GM19455 (cell line): Measurements from ENCODE around the gene B3GNT4.
"Not testable (repeated sequence)": the region's sequence is repeated elsewhere in the genome, so short reads cannot be mapped to it uniquely, and the experiment has no call there.

Experiments
- ATAC-seq: cut with Tn5 transposase; IDR thresholded peaks from one replicate; pipeline ENCODE4 v1.9.1; 2021; ENCODE audit not compliant: unreplicated experiment

B3GNT4 gene

DNA sequence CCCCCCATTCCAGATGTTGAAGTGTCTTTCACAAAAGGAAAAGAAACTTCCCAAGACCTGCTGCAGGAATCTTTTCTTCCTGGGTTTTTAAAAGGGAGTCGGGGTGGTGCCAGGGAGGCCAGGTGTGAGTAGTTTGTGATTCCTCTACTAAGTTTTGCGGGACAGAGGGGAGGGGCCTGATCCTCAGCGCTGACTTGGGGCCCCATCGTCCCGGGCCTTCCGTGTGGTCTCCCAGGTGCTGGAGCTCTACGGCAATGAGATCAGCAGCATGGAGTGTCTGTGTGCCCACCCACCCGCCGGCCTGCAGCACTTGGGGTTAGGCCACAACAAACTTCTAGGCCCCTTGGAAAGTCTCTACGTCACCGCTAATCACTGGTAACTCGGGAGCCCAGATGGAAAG lies 16.0 kb upstream of the B3GNT4 start:
- ATAC-seq, result no peak

DNA sequence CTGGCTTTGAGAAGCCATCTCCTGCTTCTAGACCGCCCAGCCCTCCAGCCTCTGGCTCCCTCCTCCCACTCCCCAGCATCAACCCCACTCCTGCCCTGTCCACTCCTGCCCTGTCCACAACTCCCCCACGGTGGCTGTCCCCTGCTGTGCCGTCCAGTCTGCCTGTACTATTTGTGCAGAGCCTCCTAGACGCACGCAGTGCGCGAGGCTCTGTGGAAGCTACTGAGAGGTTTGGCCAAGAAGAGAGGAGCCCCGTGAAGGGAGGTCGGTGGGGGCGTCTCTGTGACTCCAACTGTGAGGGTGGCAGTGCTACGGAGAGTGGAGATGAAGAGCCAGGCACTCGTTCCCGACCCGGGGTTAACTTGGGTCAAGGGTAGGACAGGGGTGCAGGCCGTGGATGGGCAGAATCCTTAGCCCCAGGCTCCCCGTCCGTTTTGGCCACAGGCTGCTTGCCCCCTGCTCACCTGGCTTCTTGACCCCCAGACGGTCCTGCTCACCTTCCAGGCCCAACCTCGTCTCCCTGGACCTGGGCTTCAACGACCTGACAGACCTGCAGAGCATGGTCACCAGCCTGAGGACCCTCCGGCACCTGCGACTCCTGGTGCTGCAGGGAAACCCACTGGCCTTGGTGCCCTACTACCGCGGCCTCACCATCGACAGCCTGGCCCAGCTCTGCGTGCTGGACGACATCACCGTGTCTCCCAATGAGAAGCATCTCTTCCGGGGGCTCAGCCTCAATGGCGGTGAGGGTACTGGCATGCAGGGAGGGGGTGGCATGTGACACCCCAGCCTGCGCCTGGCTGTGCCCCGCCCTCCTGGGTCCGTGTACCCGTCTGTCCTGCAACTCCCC lies 13.7 kb upstream of the B3GNT4 start:
- ATAC-seq, result no peak

DNA sequence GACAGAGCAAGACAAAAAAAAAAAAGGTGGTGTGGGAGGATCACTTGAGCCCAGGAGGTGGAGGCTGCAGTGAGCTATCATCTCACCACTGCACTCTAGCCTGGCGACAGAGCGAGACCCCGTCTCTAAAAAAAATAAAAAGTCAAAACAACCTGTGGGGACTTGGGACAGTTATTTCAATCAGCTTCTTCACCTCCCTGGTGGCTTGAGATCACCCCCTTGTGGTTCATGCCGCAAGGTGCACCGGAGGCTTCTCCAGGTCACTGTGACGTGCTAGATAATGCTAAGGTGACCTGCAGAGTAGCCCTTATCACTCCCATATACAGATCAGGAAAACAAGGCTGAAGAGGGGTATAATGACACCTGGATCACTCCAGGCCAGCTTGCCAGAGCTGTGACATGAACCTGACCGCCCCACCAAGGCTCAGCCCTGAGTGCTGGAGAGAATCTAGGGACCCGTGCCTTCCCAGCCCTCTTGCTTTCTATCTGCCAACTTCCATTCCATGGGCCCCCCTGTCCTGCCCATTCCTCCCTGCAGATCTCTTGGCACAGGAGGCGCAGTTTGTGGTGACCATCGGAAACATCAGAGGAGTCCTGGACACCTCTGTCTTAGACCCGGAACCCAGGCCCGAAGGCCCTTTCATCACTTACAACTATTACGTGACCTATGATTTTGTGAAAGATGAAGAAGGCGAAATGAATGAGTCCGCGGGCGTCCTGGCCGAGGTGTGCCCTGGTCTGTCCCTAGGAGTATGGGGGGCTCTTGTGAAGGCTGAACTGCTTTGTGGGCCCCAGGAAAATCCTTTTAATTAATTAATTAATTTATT lies 12.5 kb upstream of the B3GNT4 start:
- no peak for ATAC-seq

DNA sequence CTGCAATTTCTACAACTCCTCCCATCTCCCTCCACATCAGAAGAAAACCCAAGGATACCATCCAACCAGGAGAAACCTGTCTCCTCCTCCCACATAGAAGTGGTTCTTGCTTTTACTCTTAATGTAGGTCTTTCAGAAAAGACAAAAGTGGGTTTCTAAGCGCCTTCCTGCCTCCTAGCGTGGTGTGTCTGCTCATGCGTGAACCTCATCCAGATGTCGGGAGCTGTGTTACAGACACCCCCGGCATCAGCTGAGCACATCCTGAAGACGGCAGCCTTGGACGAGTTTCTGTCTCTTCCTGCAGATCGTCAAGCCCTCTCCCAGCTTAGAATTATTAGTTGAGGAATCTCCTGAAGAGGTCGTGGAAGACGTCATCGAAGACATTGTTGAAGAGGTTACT lies 11.1 kb upstream of the B3GNT4 start:
- ATAC-seq, result no peak

DNA sequence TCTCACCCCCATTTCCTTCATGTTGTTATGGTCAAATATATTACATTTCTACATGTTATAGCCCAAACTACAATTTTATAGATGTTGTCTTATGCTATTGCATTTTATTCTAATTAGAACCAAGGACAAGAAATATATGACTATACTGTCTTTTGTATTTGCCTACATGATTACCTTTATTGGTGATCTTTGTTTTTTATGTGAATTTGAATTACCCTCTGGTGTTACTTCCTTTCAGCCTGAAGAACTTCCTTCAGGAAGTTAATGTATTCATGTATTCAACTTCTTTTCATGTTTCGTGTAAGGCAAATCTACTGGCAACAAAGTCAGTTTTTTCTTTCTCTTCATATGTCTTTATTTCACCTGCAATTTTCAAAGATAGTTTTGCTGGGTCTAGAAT lies 8.7 kb upstream of the B3GNT4 start:
- no peak for ATAC-seq

DNA sequence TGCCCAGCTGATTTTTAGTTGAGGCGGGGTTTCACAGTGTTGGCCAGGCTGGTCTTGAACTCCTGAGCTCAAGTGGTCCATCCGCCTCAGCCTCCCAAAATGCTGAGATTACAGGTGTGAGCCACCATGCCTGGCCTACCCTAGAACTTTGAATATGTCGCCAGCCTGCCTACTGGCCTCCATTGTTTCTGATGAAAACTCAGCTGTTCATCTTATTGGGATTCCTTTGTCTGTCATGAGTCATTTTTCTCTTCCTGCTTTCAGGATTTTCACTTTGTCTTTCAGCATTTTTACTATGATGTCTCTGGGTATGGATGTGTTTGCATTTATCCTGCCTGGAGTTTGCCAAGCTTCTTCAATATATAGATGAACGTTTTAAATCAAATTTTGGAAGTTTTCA lies 8.1 kb upstream of the B3GNT4 start:
- no peak for ATAC-seq

DNA sequence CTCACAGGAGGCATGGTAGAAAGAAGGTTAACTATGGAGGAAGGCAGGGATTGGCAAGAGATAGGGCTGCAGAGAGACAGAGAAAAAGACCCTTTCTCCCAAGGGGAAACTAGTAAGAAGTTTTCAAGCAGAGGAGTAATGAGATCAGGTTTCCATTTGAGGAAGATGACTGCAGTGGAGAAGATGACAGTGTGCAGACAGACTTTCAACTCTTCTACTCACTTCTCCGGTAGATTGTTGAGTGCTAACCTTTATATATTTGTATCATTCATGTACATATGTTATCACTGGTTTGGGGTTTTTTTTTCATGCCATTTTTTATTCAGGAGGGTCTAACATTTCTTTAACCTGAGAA lies 5.9 kb upstream of the B3GNT4 start:
- no peak for ATAC-seq

DNA sequence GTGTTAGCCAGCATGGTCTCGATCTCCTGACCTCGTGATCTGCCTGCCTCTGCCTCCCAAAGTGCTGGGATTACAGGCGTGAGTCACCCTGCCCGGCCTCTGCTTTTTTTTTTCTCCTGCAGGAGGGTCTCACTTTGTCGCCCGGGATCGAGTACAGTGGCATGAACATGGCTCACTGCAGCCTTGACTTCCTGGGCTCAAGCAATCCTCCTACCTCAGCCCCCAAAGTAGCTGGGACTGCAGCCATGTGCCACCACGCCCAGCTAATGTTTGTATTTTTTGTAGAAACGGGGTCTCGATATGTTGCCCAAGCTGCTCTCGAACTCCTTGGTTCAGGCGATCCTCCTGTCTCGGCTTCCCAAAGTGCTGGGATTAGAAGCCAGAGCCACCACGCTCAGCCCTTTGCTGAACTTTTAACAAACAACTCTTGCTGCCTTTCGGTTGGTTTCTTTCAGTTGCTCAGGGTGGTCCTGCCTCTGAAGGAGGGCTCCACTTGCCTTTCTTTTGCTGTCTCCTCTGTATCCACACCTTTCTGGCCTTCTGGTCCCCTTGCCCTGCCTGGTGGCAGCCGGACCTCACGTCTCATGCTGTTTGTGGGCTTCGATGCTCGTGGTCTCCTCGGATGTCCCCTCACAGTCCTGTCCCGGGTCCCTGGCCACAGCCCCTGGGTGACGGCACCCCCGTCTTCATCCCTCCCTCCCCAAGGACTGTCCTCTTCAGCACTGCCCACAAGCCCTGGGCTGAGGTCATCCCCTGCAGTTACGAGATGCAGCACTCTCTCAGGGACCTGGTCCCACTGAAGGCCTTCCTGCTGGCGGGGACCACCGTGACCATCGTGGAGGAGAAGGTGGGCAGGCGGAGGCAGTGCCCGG lies 3.8 kb upstream of the B3GNT4 start:
- ATAC-seq, result no peak

DNA sequence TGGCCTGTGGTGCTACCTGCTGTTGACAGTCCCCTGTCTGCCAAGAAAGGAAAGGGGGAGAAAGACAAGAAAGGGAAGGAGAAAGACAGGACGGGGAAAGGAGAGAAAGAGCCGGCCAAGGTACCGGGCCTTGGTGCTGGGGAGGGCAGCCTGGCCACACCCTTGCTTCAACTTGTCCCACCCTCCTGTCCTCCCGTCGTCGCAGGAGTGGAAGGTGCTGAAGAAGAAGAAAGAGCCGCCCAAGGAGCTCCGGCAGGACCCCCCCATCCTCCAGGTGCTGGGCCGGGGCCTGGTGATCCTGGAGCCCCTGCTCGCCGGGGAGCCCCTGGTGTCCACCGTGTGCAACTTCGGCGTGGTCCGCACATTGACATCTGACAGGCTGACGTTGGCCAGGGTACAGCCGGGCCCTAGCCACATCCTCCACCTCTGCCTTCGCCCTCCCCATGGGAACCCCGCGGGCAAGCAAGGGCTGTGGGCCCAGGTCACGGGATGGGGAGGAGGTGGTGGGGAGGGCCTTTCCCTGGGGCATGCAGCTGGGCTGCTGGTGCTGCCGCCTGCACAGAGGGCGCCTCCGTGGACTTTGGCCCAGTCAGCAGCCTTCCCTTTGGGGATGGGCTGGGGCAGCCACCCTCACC lies 2.9 kb upstream of the B3GNT4 start:
- ATAC-seq, result no peak

DNA sequence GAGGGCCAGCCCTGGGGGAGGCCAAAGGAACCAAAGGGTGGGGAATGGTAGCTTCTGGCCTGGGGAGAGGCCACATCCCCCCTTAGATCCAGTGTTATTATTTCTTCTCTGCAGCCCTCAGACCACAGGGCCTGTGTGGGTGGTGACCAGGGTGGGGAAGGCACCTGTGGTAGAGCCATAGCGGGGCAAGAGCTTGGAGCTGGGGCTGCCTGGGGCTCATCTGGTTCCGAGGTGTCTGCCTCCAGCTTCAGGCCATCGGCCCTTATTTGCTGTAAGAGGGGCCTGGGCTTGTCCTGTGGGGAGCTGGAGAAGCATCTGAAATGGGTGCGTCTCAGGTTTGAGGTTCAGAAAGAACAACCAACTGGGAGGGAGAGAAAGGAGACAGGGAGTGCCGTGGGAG lies 2.1 kb upstream of the B3GNT4 start:
- no peak for ATAC-seq

DNA sequence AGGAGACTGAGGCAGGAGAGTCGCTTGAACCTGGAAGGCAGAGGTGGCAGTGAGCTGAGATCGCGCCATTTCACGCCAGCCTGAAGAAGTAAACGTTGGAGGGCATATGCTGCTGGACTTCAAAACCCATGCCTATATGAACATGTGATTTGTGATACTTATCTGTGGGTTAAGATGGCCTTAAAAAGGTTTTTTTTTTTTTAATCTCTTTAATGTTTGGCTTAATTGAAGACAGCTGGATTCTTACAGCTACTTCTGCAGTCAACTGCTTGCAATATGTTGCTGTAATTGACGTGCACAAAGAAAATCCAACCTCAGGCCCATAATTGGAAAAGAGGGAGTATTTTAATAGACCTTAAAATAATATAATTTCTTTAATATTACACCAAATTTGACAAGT lies 1.5 kb upstream of the B3GNT4 start:
- ATAC-seq, result no peak

DNA sequence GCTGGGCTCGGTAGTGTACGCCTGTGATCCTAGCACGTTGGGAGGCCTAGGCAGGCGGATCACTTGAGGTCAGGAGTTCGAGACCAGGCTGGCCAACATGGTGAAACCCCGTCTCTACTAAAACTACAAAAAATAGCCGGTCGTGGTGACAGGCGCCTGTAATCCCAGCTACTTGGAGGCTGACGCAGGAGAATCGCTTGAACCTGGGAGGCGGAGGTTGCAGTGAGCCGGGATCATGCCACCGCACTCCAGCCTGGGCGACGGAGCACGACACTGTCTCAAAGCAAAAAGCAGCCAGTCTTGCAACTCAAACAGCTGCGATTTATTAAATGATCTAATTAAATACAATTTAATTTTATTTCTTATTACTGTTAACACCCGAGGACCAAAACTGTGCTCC lies 698 bp upstream of the B3GNT4 start:
- not testable (repeated sequence) for ATAC-seq

DNA sequence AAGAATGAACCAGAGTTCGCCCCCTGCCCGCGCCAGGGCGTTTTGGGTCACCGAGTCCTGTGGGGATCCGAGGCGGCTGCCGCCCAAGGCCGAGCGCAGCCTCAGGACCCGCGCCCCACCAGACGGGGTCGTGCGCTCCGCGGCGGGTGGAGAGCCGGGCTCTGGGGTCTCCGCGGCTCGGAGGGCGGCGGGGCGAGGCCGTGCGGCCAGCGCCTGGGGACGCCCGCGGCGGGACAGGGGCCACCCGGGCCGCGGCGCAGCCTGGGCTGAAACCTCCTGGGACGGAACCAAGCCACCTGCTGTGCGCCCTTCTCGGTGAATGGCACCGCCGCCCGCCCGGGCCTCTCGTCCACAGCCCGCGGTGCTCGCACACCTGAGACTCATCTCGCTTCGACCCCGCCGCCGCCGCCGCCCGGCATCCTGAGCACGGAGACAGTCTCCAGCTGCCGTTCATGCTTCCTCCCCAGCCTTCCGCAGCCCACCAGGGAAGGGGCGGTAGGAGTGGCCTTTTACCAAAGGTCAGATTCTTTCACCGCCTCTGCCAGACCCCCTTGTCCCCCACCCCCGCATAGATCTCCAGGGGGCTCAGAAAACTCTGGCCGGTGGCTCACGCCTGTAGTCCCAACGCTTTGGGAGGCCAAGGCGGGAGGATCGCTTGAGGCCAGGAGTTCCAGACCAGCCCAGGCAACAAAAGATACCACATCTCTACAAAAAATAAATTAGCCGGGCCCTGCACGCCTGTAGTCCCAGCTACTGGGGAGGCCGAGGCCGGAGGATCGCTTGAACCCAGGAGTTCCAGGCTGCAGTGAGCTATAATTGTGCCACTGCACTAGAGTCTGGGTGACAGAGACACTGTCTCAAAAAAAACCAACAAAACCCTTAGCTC lies 901 bp downstream of the B3GNT4 start:
- no peak for ATAC-seq

DNA sequence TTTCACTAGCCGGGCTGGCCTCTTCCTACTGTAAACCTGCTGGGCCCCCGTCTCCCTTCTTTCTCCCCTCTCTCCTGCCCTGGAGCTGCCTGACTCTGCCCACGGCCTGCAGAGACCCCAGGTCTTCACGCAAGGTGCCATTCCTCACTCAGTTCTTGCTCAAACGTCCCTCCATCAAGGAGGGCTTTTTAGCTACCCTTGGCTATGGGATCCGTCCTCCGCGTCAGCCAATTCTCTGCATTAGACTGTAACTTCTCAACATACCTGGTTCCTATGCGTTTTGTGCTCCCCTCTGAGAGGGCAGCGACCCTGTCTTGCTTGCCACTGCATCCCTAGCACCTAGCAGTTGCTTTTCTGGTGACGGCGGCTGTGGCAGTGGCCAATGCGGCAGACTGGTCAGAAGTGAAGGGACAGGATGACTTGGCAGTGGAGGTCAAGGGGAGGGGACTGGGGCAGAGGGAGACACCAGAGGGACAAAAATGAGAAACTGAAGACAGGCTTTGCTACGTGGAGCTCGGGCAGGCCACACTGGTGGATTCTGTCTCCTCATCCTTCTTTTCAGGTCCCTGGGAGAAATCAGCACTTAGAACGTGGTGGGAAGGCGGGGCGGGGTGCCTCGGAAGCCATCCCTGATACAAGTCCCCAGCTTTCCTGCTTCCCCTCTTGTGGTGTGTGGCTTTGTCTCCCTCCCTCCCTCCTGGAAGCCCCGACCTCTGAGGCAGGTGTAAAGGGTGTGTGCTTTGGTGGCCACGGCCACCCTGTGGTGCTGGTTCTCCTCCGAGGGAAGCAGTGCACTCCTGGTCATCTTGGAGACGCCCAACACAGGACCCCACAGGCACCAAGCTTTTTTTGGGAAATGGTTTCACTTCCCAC lies 1.8 kb downstream of the B3GNT4 start:
- ATAC-seq, result no peak

DNA sequence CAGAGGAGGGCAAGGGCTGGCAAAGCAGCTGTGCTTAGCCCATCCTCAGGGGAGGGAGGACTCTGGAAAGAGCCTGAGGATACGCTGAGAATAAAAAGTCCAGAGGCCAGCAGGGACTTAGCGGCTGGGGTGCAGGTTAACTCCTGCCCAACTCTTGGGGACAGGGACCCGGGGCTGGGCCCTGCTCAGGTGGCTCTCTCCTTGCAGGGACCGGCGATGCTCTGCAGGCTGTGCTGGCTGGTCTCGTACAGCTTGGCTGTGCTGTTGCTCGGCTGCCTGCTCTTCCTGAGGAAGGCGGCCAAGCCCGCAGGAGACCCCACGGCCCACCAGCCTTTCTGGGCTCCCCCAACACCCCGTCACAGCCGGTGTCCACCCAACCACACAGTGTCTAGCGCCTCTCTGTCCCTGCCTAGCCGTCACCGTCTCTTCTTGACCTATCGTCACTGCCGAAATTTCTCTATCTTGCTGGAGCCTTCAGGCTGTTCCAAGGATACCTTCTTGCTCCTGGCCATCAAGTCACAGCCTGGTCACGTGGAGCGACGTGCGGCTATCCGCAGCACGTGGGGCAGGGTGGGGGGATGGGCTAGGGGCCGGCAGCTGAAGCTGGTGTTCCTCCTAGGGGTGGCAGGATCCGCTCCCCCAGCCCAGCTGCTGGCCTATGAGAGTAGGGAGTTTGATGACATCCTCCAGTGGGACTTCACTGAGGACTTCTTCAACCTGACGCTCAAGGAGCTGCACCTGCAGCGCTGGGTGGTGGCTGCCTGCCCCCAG lies 2.8 kb downstream of the B3GNT4 start:
- ATAC-seq, result no peak

DNA sequence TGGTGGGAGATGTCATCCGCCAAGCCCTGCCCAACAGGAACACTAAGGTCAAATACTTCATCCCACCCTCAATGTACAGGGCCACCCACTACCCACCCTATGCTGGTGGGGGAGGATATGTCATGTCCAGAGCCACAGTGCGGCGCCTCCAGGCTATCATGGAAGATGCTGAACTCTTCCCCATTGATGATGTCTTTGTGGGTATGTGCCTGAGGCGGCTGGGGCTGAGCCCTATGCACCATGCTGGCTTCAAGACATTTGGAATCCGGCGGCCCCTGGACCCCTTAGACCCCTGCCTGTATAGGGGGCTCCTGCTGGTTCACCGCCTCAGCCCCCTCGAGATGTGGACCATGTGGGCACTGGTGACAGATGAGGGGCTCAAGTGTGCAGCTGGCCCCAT lies 3.5 kb downstream of the B3GNT4 start:
- no peak for ATAC-seq

DNA sequence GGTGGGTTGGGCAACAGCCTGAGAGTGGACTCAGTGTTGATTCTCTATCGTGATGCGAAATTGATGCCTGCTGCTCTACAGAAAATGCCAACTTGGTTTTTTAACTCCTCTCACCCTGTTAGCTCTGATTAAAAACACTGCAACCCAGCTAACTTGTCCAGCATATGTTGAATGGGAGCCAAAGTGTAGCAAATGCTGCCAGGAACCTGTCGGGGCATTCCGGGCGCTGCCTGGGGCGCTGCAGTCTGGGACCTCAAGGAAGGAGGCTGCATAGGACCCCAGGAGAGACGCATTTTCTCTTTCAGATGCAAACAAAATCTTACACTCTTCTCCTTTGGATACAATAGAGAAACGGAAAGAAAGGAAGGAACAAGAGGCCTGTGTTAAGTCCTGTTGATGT lies 3.9 kb downstream of the B3GNT4 start:
- ATAC-seq, result no peak

DNA sequence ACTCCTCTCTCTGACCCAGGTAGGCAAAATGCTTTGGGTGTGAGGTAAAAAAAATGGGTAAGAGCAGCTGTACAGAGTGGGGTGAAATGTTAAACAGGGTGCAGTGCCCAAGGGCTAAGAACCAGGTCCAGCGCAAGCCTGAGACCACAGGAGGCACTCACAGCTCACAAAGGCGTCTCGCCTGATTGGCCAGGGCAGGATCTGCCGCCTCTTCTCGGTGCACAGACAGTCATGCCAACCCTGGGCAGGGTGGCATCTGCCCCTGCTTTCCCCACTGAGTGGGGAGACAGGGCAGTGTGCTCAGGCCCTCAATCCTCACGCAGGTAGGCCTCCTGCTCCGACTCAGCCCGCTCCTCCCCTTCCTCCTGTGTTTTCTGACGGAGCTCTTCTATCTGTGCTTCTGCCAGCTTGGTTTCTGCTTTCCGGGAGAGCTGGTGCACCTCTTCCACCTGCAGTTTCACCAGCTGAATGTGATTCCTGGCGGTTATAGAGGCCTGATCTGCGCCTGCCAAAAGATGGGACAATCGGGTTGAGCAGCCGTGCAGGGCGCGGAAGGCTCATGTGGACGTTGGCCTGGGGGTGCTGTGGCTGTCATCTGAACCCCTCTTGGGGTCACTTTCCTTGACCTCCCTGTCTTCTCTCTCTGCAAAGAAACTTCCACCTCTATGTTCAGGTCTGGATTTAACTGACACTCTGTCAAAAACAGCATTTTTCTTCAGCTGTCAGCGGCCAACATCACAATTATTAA lies 4.7 kb downstream of the B3GNT4 start:
- ATAC-seq, result no peak
